ENCODE measurements around the gene OBSL1.

DNA sequence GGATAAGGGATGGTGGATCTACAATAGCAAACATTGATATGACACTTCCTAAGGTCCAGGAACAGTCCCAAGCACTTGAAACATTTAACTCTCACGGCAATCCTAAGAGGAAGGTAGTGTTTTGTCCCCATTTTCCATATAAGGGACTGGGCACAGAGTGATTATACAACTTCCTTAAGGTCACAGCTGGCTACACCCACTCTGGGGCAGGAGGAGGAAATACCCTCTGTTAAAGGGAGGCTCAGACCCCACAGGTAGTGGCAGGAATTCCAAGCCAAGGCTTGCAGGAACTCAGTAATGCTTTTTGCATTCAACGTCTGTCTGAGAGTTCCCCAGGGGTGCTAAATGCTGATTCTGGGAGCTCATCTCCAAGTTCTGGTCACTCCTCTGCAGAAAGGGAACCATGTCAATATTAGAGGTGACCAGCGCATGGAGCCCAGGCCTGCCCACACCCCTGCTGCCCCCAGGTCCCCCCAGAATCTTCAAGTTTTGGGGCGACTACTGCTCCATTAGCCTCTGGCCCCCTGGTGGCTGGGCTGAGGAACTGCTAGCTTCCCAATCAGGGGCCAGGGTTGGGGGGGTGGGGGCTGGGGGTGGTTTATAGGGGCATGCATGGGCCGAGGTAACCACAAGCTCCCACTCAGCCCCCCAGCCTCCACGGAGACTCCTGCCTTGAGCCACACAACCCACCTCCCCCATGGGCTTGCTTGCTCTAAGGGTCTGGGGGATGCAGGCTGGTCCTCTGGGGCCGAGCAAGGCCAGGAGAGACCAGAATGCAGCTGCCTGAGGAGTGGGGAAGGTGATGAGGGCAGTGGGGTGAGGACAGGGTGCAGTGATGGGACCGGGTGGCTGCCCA, 11.1 kb downstream of the OBSL1 start:
- TF ChIP-seq, protein P1, sequence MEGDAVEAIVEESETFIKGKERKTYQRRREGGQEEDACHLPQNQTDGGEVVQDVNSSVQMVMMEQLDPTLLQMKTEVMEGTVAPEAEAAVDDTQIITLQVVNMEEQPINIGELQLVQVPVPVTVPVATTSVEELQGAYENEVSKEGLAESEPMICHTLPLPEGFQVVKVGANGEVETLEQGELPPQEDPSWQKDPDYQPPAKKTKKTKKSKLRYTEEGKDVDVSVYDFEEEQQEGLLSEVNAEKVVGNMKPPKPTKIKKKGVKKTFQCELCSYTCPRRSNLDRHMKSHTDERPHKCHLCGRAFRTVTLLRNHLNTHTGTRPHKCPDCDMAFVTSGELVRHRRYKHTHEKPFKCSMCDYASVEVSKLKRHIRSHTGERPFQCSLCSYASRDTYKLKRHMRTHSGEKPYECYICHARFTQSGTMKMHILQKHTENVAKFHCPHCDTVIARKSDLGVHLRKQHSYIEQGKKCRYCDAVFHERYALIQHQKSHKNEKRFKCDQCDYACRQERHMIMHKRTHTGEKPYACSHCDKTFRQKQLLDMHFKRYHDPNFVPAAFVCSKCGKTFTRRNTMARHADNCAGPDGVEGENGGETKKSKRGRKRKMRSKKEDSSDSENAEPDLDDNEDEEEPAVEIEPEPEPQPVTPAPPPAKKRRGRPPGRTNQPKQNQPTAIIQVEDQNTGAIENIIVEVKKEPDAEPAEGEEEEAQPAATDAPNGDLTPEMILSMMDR (IDR thresholded peaks at IDR 0.05 in 4 of 5, conservative IDR thresholded peaks at IDR 0.05 in 1 of 5) = peak in 4 of 5 experiments; percentile 24 to 76 (median 54)
- TF ChIP-seq POLR2A (IDR thresholded peaks at IDR 0.05) = no peak

Data from gastrocnemius medialis (tissue), 4 donors.